NCI-H526 treated with DMSO at 0.1 percent for 48 hours (cell line): ENCODE data around the gene NCAM2.
A peak's percentile ranks its signal among the peaks of the same experiment; 100 is the strongest.

Experiments
- DNase-seq: peaks from one replicate; lab custom pipeline; 2025; lab: John Stamatoyannopoulos, UW

The NCAM2 gene

DNA sequence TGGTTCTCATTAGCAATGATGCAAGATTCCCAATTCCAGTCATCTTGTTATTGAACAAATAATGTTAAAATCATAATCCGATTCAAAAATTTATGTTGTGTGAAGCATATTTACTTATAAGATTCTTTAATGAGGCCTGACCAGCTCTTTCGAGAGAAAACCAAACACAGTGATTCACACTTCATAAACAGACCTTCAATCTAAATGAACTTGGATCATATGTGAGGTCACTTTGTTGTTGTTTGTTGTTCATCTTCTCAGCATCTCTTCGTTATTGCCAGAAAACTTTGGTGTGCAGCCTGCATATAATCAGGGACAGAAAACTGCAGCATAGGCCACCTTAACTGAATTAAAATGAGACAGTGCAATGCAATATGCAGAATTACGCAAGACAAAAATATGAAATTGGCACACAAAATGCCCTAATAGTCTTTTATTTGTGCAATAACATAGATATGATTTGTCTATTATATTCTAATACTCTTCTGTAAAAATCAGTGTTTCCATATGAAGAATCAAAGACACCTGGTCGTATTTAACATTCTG, 30.1 kb downstream of the NCAM2 start:
- no peak for DNase-seq

DNA sequence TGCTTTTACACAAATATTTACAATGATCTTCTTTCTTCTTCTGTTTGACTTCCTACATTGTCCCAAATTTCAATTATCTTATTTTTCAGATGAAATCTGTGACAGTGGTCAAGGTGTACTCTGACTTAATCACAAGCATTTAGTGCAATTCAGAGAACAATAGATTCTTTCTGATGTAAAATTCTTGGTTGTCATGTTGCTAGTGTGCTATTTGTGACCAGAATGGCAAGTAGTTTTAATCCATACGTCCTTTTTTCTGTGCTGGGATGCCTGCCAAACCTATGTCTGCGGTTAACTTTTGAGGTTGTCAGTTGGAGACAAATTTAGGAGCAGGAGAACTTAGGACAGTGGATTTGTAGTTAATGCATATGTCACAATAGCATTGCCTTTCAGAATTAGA, 31.0 kb downstream of the NCAM2 start:
- no peak for DNase-seq

DNA sequence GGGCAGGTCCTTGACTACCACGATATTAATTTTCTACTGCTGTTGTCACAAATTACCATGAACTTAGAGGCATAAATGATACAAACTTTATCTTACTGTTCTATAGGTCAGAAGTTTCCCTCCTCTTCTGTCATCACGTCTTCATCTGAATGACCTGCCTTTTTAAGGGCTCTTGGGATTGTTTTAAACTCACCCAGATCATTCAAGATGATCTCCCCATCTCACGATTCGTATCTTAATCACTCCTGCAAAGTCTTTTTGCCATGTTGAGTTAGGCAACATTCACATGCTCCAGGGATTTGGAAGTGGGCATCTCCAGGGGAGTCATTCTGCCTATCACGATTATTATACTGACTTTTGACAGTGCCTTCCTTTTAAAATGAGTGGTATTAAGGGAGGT, 32.1 kb downstream of the NCAM2 start:
- no peak for DNase-seq

- DNase-seq = no peak
Measured at GRCh38 chr21:21034036-21034435, 35.8 kb downstream of the NCAM2 start.

DNA sequence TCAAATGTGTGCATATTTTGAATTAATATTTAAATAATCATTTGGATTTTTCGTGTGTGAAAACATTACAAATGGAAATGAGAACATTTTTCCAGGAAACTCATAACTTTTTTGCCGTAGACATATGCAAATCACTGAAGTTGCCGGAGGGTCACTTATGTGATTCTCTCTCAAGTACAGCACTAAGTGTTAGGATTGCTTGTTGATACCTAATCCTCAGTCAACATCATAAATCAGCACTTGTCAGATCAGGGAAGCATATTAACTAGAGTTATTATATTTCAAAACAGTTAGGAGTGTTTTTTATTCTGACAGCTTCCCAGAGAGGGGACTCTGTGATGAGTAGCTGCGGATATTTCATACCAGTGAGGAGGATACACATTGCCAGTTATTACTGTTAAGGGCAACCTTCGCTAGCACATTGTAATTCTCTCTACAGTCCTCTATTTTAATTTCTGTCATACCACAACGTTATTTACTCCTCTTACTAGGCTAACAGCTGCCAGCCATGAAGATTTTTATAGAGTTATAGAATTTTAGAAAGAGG, 41.5 kb downstream of the NCAM2 start:
- no peak for DNase-seq

DNA sequence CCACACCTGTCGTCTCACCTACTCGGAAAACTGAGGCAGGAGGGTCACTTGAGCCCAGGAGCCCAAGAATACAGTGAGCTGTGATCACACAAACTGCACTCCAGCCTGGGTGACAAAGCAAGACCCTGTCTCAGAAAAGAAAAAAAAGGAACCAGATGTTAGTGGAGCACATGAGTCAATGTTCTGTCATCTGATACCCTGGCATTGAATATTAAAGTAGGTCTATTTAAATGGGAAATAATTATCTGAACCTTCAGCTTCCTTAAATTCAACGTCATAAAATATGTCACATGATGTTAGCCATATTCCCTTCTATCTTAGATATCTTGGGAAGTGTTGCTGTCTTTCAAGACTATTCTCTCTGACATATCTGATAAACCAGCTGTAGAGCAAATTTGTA, 47.3 kb downstream of the NCAM2 start:
- DNase-seq = no peak

DNA sequence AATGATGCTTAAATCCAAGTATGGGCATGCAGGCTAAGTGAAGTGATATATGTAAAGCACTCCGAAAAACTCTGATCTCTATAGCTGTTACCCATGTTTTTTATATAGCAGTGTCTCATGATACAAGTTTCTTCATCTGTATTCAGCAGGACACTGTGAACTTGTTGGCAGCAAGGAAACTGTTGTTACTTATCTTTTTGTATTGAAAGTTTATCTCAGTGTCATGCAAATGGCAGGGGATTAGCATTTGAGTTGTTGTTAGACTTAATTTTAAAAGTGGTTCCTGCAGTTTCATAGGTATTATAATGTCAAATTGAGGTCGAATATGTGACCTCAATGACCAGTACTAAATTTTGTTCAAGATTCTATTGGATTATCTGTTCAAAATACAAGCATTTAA, 47.9 kb downstream of the NCAM2 start:
- no peak for DNase-seq

- DNase-seq = no peak
Measured at GRCh38 chr21:21051109-21052055, 53.2 kb downstream of the NCAM2 start.

DNA sequence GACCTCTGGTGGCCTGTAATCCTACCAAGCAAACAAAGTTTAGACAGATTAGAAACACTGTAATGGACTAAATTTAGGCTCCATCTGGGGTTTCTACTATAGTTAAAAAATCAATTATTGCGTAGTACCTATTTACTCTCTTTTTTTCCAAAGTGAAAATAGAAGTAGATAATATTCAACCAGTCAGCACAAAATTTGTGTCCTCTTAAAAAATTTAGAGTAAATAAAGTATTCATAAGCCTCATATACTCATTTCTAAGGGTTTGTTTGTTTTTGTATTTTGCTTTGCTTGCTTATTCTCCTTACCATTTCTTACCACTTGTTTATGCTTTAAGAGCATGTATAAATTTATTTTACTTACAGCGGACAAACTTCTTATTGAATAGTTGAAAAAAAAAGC, 54.5 kb downstream of the NCAM2 start:
- no peak for DNase-seq

GRCh38 chr21:21057349-21058062, 59.3 kb downstream of the NCAM2 start:
- DNase-seq = no peak

GRCh38 chr21:21063828-21064227, 65.6 kb downstream of the NCAM2 start:
- DNase-seq = no peak

GRCh38 chr21:21064353-21064752, 66.1 kb downstream of the NCAM2 start:
- no peak for DNase-seq

DNA sequence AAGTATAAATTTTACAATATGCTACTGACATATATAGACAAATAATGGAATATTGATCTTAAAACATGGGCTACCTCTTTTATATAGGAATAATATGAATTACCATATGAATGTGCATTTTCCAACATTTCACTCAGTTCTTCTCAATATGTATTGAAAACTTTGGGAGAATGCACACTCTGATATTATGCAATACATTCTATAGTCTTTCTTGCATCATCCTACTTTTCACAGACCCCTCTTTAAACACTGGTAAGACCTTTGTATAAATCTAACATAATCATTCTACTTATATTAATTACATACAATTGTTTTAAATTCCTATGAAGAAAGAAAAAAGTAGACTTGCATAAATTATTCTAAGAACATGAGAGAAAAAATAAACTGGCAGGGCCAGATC, 69.2 kb downstream of the NCAM2 start:
- no peak for DNase-seq

DNA sequence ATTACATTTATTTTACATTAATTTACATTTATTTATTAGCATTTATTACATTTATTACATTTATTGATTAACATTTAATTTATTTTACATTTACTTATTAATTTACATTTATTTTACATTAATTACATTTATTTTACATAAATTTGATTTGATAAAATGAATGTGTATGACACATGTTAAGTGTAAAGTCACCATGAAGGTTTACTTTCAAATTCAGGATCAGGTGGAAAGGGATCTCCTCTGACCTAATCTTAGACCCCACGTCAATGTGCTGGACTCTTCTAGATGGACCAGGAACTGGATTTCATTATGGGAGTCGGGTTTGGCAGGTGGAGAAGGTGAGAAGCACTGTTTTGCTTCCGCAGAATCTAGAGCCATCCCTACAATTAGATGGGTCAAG, 76.1 kb downstream of the NCAM2 start:
- no peak for DNase-seq

DNA sequence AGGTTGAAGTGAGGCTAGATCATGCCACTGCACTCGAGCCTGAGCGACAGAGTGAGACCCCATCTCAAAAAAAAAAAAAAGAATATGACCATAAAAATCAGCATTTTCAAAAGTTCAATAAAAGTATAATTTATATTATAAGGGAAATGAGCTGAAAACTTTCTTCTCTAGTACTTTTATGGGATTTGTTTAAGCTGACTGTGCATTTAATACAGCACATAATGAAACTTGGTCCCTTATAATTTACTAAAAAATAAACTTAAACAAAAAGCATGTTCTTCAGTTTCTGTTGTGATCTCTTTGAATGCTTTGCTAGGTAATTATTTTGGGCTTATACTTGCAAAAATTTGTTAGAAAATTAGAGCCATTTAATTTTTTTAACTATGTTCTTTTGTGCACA, 77.8 kb downstream of the NCAM2 start:
- no peak for DNase-seq

GRCh38 chr21:21076491-21076890, 78.3 kb downstream of the NCAM2 start:
- no peak for DNase-seq

DNA sequence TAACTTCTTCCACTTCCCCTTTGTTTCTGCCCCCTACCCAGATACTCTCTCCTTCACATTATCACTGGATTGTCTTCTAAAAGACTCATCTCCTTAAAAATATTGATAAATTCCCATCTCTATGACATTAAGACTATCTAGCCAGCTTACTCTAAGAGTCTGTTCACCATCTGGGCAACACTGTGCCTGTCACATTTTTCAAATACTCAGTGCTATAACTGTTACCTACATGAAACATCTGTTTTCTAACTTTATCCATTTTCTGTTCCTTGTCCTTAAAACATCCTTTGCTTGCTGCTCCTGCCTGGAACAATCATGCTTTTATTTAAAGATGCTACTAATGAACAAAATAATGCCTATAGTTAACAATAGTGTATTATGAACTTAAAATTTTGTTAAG, 81.4 kb downstream of the NCAM2 start:
- DNase-seq = no peak

DNA sequence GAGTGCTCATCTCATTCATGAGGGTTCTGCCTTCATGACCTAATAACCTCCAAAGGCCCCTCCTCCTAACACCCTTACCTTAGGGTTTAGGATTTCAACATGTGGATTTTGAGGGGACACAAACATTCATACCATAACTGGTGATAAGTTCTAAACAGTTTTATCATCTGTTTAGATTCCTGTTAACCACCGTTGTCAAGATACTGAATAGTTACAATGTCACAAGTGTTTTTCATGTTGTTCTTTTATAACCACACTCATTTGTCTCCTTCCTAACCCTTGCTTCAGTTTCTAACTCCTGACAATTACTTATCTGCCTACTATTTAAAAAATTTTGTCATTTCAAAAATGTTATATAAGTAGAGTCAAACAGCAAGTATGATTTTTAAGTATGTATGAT, 86.0 kb downstream of the NCAM2 start:
- no peak for DNase-seq

- DNase-seq = no peak
Measured at GRCh38 chr21:21085206-21085605, 87.0 kb downstream of the NCAM2 start.

- DNase-seq = no peak
Measured at GRCh38 chr21:21096956-21097355, 98.7 kb downstream of the NCAM2 start.

- no peak for DNase-seq
Measured at GRCh38 chr21:21097466-21097865, 99.3 kb downstream of the NCAM2 start.

DNA sequence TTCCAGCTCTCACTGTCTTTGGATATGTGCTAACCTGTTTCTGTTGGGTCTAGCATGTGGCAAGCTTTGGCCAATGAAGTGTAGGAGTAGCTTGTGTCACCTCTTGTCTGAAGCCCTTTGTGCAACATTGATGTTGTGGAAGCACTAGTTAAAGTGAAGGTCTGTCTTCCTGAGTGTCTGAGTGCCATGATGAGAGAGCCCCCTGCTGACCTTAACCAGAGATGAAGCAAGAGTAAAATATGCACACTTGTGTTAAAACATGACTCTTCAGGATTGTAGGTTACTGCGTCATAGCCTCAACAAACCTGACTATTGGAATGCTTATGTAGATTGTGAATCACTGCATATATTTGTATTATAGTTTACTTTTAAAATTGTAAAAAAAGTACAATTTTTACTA, 103.7 kb downstream of the NCAM2 start:
- peak; percentile 4 for DNase-seq

- no peak for DNase-seq
Measured at GRCh38 chr21:21102896-21103295, 104.7 kb downstream of the NCAM2 start.
